ENCODE measurements around the gene BICDL1. TPM values are rescaled to one million over a fixed set of nuclear protein-coding genes. Genes with fewer than 3 reads are reported as not detected.

The BICDL1 gene
- total and polyA plus RNA-seq, 10 of the 15 experiments (the other 5 are each of a cell fraction or from before 2014, with no cell fraction given): 0.72 to 12.3 (median 4.2) TPM

GRCh38 chr12:120012067-120012621 lies 23.1 kb downstream of the BICDL1 start (continued):
- TF ChIP-seq MYB (IDR thresholded peaks at IDR 0.05; ENCODE audit: borderline replicate concordance, low read depth, low read length) (no peak), CEBPZ (IDR thresholded peaks at IDR 0.05; ENCODE audit: low read depth, low read length) (no peak), USF1 (IDR thresholded peaks at IDR 0.05; ENCODE audit: borderline replicate concordance, extremely low read length, insufficient read depth, low read depth, low read length) (no peak), CHD4 (IDR thresholded peaks at IDR 0.05) (no peak), SKIL (IDR thresholded peaks at IDR 0.05; ENCODE audit: low read depth, poor library complexity, severe bottlenecking) (peak; percentile 39), PBX3 (IDR thresholded peaks at IDR 0.05; ENCODE audit: insufficient replicate concordance, low read depth, low read length) (peak; percentile 36), TCF12 (IDR thresholded peaks at IDR 0.05; ENCODE audit: low read depth, low read length) (no peak), CREM (IDR thresholded peaks at IDR 0.05; ENCODE audit: low read depth) (peak; percentile 94), NRF1 (conservative IDR thresholded peaks at IDR 0.05; ENCODE audit: low read depth, low read length) (no peak), STAT3 (IDR thresholded peaks at IDR 0.05; ENCODE audit: low read depth, low read length) (no peak), CBFB (IDR thresholded peaks at IDR 0.05; ENCODE audit: low read depth) (no peak), SMAD1 (IDR thresholded peaks at IDR 0.05; ENCODE audit: low read depth, partially characterized antibody) (peak; percentile 41), SPI1 (IDR thresholded peaks at IDR 0.05; ENCODE audit: borderline replicate concordance, insufficient read depth, low read depth, low read length) (no peak), CTCF (IDR thresholded peaks at IDR 0.05 in 2 of 3, conservative IDR thresholded peaks at IDR 0.05 in 1 of 3; ENCODE audit: control insufficient read depth in 2 of 3, extremely low read depth in 1 of 3, insufficient read depth in 1 of 3, low read depth in 3 of 3, low read length in 3 of 3) (no peak), TAF1 (IDR thresholded peaks at IDR 0.05; ENCODE audit: borderline replicate concordance, low read depth, low read length) (no peak), SIX5 (IDR thresholded peaks at IDR 0.05; ENCODE audit: low read depth, low read length, severe bottlenecking) (no peak), ZNF622 (IDR thresholded peaks at IDR 0.05) (no peak), BHLHE40 (IDR thresholded peaks at IDR 0.05; ENCODE audit: borderline replicate concordance in 1 of 2, low read depth in 2 of 2, low read length in 1 of 2) (peak; percentile 90 to 91), EED (IDR thresholded peaks at IDR 0.05; ENCODE audit: low read depth) (no peak), MXI1 (IDR thresholded peaks at IDR 0.05; ENCODE audit: low read depth, low read length) (peak; percentile 78), BACH1 (IDR thresholded peaks at IDR 0.05; ENCODE audit: borderline replicate concordance) (peak; percentile 50; the same call in 1 of the 2 replicates)
